VCaP (cell line): ENCODE measurements around the gene CYTH3.
A peak's percentile ranks its signal among the peaks of the same experiment; 100 is the strongest.

ENCODE experiments used
- H3K27ac ChIP-seq: fragments of 450-650 bp; 2 replicates; pipeline ENCODE4 v1.5.1; 2017
- CTCF ChIP-seq: fragments of 450-650 bp; conservative IDR thresholded peaks from 2 replicates; pipeline ENCODE4 v1.5.1; 2017; ENCODE audit warnings: mild to moderate bottlenecking, moderate library complexity

Gene CYTH3

DNA sequence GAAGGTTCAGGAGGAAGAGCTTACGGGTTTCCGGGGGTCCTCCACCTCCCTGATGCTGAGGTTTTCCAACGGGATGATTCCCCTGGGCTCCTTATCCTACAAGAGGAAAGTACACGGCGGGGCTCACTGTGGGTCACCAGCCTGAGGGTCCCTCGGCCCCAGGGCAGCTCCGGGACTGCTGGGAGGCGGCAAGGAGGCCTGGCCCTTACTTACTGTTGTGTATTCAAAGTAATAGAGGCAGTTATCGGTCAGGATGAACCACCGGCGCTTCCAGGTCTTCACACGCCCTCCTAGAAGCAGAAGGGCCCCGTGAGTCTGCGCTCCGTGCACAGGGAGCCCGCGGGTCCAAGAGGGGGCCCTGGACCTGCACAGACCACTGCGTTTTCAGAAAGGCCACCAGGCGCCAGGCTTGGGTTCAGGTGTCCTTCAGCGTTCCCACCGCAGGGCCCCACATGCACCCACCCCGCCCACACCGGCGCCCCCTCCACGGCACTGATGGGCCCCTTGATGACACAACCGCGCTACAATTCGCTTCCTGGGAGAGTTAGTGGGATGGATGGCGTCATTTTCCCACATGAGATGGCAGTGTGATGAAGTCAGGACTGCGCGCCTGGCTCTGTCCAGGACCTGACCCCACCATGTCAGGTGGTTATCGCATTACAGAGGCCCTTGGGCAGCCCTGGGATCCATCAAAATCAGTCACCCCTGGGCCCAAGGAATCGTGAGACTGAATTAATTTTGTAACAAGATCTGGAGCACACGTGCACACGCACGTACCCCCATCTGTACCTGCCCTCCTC is 106.7 kb downstream of the CYTH3 start:
- H3K27ac ChIP-seq, result no peak overlapping the region
- TF ChIP-seq CTCF, result no peak

DNA sequence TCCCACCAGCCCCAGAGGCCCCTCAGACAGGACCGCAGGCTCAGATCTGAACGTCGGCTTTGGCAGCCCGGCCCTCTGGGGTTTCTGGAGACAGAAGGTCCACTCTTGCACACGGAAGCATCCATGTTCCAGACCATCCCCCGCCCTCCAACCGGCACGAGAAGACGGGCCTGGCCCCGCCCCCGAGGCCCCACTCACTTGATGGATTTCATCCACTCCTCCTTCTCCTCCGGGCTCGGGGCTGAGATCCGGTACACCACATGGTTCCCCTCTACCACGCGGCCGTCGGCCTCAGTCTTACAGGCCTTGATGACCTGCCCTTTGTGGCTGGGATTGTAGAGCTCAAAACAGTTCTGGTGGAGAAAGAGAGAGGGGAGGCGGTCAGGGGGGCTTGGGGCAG is 107.3 kb downstream of the CYTH3 start:
- H3K27ac ChIP-seq, result no peak overlapping the region

DNA sequence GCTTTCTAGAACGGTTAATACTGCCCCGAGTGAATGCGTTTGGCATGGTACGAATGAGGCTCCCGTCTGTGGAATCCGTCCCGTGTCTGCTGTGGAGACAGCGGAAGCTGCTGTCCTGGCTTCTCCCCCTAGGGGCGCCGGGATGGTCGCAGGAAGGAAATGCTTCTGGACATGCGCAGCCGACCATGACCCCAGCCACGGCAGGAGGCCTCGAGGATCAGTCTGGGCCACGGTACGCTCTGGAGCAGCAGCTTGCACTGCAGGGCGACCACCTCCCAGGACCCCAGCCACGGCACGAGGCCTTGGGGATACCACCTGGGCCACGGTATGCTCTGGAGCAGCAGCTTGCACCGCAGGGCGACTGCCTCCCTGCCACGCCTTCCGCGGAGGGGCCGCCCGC is 107.9 kb downstream of the CYTH3 start:
- no peak overlapping the region for H3K27ac ChIP-seq
- TF ChIP-seq CTCF, result peak; percentile 28; the same call in 1 of the 2 replicates

More for the DNA sequence above, 107.3 kb downstream of the CYTH3 start:
- TF ChIP-seq CTCF, result no peak

DNA sequence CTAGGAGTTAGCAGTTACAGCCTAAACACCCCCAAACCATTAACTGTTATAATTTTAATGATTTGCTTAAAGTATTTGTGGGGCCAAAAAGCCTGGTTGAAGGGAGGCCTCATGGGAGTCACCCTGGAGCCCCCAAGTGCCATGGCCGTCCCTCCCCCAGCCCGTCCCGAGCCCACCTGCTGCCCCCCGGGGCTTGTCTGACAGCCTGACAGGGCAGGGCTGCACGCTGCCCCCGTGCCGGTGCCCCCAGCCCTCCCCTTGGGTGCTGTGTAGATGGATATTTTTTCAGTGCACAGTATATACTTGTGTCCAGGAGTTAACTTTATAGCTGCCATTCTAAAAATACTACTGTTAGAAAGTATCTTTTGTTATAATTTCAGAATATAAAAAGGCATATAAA is 108.4 kb downstream of the CYTH3 start:
- H3K27ac ChIP-seq, result no peak overlapping the region
- no peak for TF ChIP-seq CTCF

DNA sequence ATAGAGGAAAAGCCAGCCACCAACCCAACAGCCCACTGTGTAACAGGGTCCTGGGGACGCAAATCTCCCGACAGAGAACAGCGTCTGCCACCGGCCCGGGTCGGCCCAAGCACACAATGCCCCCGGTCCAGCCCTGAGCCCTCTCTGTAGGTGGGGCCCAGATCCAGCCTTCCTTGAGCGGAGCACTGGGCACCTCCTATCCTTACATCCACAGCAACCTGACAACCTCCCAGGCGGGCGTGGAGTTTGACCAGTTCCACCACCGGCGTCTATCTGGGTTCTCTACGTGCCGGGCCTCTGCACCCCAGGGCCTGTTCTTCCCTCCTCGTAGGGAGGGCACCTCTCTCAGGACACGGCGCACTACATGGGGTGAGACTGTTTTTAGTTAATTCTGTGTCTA is 109.0 kb downstream of the CYTH3 start:
- no peak overlapping the region for H3K27ac ChIP-seq
- no peak for TF ChIP-seq CTCF

GRCh38 chr7:6162650-6163366 is 109.6 kb downstream of the CYTH3 start:
- H3K27ac ChIP-seq, result no peak overlapping the region
- no peak for TF ChIP-seq CTCF

DNA sequence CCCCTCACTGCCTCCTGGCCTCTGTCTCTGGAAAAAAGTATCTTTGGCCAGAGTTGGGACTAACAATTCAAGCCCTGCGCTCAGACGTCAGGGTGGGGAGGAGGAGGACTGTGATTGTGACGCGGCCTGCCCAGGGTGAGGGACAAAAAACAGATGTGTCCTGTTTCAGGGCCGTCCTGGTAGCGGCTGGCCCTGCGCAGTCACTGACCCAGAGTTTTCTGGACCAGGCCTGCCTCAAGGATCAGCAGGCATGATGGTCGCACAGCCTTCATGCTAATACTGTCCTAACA is 110.1 kb downstream of the CYTH3 start:
- TF ChIP-seq CTCF, result no peak

More for the DNA sequence above, 110.1 kb downstream of the CYTH3 start:
- no peak overlapping the region for H3K27ac ChIP-seq
